GM12801 (cell line): Measurements from ENCODE around the gene IQCH.

Source experiments
- TF ChIP-seq, protein P1 (sequence below): IDR thresholded peaks from one replicate; pipeline ENCODE4 v1.5.1; 2011; ENCODE audit warnings: control low read depth; ENCODE audit not compliant: insufficient read length; ENCODE audit errors: extremely low read depth

The IQCH gene

DNA sequence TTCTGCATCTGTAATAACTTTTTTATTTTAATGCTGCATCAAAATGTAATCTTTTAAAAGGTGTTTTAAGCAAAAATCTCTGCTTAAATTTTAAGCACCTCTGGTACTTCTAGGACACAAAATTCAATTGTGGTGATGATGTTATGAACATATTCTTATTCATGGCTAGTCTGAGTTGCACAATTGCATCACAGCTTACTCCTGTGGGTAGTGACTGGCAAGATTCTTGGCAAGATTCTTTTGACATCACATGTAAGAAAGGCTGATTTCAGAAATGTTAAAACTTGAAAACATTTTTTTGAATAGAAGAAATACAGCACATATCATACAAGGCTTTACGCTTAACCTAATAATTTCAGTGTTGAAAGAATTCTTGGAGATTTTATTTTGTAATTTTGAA lies 35.7 kb downstream of the IQCH start:
- TF ChIP-seq, protein P1, sequence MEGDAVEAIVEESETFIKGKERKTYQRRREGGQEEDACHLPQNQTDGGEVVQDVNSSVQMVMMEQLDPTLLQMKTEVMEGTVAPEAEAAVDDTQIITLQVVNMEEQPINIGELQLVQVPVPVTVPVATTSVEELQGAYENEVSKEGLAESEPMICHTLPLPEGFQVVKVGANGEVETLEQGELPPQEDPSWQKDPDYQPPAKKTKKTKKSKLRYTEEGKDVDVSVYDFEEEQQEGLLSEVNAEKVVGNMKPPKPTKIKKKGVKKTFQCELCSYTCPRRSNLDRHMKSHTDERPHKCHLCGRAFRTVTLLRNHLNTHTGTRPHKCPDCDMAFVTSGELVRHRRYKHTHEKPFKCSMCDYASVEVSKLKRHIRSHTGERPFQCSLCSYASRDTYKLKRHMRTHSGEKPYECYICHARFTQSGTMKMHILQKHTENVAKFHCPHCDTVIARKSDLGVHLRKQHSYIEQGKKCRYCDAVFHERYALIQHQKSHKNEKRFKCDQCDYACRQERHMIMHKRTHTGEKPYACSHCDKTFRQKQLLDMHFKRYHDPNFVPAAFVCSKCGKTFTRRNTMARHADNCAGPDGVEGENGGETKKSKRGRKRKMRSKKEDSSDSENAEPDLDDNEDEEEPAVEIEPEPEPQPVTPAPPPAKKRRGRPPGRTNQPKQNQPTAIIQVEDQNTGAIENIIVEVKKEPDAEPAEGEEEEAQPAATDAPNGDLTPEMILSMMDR, result no peak

DNA sequence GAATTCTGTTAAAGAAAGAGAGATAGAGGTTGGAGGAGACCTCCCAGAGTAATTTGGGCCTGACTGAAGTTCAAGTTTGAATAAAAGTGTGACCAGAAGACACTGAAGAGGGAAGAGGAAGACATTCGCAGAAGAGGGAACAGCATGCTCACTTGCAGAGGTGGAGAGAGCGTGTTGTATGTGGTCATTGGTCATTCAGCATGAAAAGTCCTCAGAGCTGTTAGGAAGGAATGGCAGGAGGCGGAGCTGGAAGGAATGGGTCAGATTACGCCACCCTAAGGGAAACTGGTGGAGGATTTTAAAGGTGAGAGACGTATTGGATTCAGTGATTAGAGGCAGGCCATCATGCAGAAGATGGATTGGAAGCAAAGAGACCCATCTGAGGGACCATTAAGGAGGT lies 41.6 kb downstream of the IQCH start:
- TF ChIP-seq, protein P1, result no peak

DNA sequence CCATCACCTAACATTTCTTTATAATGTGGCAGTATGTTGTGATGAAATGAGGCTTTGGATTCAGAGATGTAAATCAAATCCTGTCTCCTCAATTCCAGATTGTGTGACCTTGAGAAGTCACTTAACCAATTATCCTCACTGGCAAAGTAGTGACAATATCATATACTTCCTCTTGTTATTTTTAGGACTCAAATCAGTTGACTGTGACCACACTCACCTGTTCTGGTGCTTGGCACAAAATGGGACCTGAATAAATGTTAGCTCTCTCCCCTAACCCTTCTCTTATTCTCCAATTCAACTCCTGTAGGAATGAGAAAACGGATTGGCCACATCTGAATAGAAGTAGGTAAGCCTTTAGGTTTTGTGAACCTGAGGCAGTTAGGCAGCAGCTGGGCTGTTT lies 42.1 kb downstream of the IQCH start:
- TF ChIP-seq, protein P1, result no peak

DNA sequence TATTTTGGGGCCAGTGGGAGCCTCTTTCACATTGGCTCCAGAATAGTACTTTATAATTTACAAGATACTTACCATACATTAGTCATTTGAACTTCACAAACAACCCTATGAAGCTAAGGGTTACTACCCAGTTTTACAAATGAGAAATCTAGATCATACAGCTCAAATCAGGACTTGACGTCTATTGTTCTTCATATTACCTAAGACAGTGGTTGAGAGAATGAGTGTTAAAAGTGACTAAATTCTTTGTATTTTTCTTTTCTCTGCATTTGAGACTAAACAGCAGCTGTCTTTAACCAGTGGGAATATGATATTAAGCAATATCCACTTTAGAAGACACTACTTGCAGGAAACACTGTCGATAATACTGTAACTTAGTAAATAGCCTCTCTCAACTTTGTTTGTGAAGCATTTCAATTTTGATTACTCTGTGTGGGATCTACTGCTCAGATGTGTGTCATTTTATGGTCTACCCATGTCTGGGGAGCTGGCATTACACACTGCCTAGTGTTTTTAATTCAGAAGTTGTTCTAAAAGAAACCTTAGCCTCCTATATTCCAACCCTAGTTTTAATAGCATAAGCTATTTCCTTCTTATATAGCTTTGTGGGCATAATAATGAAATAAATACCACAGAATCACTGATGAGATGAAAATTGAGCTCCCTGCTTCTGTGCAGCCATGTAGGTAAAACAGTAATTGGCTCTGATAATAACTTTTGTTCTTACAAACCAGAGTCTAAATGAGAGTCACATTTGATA lies 45.9 kb downstream of the IQCH start:
- TF ChIP-seq, protein P1, result no peak

DNA sequence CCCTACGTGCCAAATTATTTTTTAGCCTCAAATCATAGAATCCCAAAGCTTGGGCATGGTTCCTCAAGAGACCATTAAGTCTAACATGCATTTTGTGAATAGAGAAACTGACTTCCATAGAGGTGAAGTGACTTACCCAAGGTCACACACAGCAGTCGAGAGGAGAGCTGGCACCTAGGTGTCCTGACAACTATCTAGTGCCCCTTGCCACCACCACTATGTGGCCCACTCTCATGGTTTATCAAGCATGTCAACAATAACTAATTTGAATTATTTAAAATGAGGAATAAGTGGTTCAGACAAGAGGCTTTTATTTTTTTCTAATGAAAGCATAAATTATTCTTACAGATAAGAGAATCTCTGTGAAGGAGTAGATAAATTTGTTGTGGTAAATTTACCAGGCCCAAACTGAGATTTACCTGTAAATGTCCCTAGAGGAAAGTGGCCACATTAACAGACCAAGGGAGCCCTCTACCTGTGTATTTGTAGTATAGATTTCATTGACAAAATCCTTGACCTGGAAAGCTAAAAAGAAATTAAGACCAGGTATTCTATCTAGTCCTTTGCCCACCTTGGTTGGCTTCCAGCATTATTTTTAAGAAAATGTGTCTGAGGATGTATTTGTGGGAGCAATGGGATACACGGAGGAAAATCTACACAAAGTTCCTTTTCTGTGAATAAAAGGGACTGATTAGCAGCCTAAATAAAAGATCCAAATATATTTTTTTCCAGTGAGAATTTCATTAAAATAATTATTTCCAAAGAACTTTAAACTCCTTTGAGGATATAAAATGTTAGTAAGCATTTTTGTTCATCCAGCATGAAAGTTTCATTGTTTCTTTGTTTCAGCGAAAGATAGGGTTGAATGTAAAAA lies 49.1 kb downstream of the IQCH start:
- TF ChIP-seq, protein P1, result no peak

DNA sequence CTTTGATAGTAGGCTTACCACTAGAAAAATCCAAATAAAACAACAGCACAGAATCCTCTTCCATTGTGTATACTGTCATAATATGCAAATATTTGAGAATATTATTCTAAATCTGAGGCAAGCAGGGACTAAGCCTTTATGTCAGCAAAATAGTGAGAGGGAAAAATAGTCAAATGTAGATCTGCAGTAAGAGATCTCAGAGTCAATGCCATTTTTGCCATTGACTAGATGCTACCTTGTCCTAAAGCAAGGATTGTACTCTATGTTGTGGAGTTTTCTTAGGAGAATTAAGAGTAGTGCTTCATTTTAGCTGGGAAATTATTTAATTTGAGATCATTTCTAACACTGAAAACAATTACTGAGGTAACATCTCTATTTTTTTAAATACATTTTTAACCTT lies 50.2 kb downstream of the IQCH start:
- TF ChIP-seq, protein P1, result no peak

DNA sequence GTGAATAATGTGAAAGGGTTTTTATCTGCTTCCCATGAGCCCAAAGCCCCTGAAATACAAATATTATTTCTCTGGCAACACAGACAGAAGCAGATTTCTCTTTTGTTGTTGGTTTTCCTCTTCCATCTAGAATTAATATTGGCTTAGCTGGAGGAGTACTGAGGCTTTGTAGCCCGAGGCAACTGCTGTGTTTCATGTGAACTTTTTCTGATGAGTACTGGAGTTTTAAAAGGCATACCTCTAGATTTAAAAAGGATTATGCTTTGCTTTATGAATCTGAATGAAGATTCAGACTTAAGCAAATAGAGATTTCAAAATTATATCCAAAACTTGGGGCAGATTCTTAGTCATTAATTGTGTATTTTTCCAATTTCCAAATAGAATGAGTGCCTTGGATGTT lies 50.9 kb downstream of the IQCH start:
- TF ChIP-seq, protein P1, result no peak
